Spleen (tissue), 11 donors: ENCODE results near the gene NSG2. TPM values are rescaled to one million over a fixed set of nuclear protein-coding genes. Genes with fewer than 3 reads are reported as not detected.

Experiments
- DNase-seq: peaks from one replicate; pipeline ENCODE4 v3.0.0-alpha.2; 2020
- H3K27ac ChIP-seq, 8 donors: fragments of 200-600 bp; sonication (generic) in 7 of 8; 1 replicate in 4 of 8; 2 replicates in 4 of 8; pipeline versions ENCODE4 v1.5.0 to v1.8.0; 2016 to 2021; ENCODE audit warnings: inconsistent platforms in 4 of 8, mild to moderate bottlenecking in 4 of 8, moderate library complexity in 1 of 8
- H3K27me3 ChIP-seq, 7 donors: fragments of 200-600 bp; sonication (generic) in 6 of 7; replicated peaks in 1 of 7; 1 replicate in 4 of 7; 2 replicates in 3 of 7; pipeline versions ENCODE4 v1.5.0 to v1.8.0; 2016 to 2021; ENCODE audit warnings: inconsistent platforms in 3 of 7, mild to moderate bottlenecking in 1 of 7
- H3K36me3 ChIP-seq, 6 donors: fragments of 200-600 bp; sonication (generic) in 5 of 6; 1 replicate in 4 of 6; 2 replicates in 2 of 6; pipeline versions ENCODE4 v1.5.0 to v1.8.0; 2016 to 2021; ENCODE audit warnings: inconsistent platforms in 2 of 6
- H3K4me1 ChIP-seq, 6 donors: fragments of 200-600 bp; sonication (generic) in 5 of 6; 1 replicate in 3 of 6; 2 replicates in 3 of 6; pipeline versions ENCODE4 v1.5.0 to v1.8.0; 2016 to 2021; ENCODE audit warnings: inconsistent platforms in 3 of 6
- H3K4me3 ChIP-seq, 8 donors: fragments of 200-600 bp; sonication (generic) in 7 of 8; 1 replicate in 4 of 8; 2 replicates in 4 of 8; pipeline versions ENCODE4 v1.5.0 to v1.8.0; 2016 to 2021; ENCODE audit warnings: inconsistent platforms in 4 of 8, mild to moderate bottlenecking in 4 of 8, moderate library complexity in 2 of 8
- H3K9me3 ChIP-seq, 8 donors: fragments of 200-600 bp; sonication (generic) in 7 of 8; 1 replicate in 4 of 8; 2 replicates in 4 of 8; pipeline versions ENCODE4 v1.5.0 to v1.8.0; 2016 to 2021; ENCODE audit warnings: inconsistent platforms in 4 of 8
- POLR2A ChIP-seq, 3 donors: fragments of 450-650 bp; IDR thresholded peaks; one replicate each; pipeline ENCODE4 v1.5.1; 2017; ENCODE audit warnings: antibody characterized with exemption in 3 of 3, mild to moderate bottlenecking in 1 of 3
- POLR2AphosphoS5 ChIP-seq, 3 donors: sonication (generic); formaldehyde crosslinking; IDR thresholded peaks; one replicate each; pipeline ENCODE4 v1.5.1; 2017; ENCODE audit warnings: antibody characterized with exemption in 3 of 3
- WGBS, 5 donors: extraction: QIAGEN DNeasy Blood & Tissue Kit in 3 of 5; methylation state at CpG; one replicate each; pipeline versions ENCODE4 v1.1.5 to v1.1.7; 2013 to 2018; 5-methylcytosine and 5-hydroxymethylcytosine counted together
- intact Hi-C: fragments of 100-400 bp; cut with DNase I; formaldehyde crosslinking; loops from one replicate; pipeline ENCODE4 v1.15.0; 2023; ENCODE audit warnings: low total_unique reads
- polyA plus RNA-seq, 3 donors: library from polyadenylated mRNA; stranded (reverse); fragments of 200-250 nt; gene quantifications; one replicate each; pipeline ENCODE4 v1.2.1, GENCODE V29; 2013
- total RNA-seq, 7 donors: library from RNA; depleted of rRNA in 3 of 7; stranded (reverse); fragments of >200 nt in 3 of 7; fragmentation: NEBNext Ultra II Directional in 4 of 7; extraction: Animal tissue kit (Norgen Biotek cat#: 25700) in 4 of 7; gene quantifications; one replicate each; pipeline versions ENCODE4 v1.1.0 to v1.2.1, GENCODE V29; 2016 to 2021
- TF ChIP-seq, protein P1 (sequence below), 11 experiments: fragments of 200-600 bp in 7 of 11; fragments of 450-650 bp in 4 of 11; sonication (generic) in 4 of 11; IDR thresholded peaks in 8 of 11; conservative IDR thresholded peaks in 3 of 11; 1 replicate in 7 of 11; 2 replicates in 4 of 11; pipeline versions ENCODE4 v1.4.0 to v1.8.0; 2016 to 2021; ENCODE audit warnings: antibody characterized with exemption in 11 of 11, inconsistent platforms in 4 of 11, mild to moderate bottlenecking in 1 of 11
- donor health status: healthy with polysubstance abuse.
- donor health status: DM: no; HTN: no; CAD: no; lungs with moderate emphysema.
- donor health status: DM: no; HTN: no; CAD: no.
- donor health status: Bipolar disorder and iron deficiency.
- donor health status: healthy.
- donor health status: DM: no; HTN: no; CAD: no.
- donor health status: DM: yes; HTN: yes; CAD: no.

Gene NSG2
- total and polyA plus RNA-seq, 10 donors: 0.41 to 0.60 TPM; not detected in 8

- no peak overlapping the region for H3K27ac ChIP-seq
- H3K9me3 ChIP-seq: no peaks in the 10 kb centered on the region
- no peaks in the 10 kb centered on the region for H3K4me1 ChIP-seq
- TF ChIP-seq POLR2A (IDR thresholded peaks at IDR 0.05): no peak
- no peak for TF ChIP-seq POLR2AphosphoS5 (IDR thresholded peaks at IDR 0.05)
- TF ChIP-seq, protein P1, sequence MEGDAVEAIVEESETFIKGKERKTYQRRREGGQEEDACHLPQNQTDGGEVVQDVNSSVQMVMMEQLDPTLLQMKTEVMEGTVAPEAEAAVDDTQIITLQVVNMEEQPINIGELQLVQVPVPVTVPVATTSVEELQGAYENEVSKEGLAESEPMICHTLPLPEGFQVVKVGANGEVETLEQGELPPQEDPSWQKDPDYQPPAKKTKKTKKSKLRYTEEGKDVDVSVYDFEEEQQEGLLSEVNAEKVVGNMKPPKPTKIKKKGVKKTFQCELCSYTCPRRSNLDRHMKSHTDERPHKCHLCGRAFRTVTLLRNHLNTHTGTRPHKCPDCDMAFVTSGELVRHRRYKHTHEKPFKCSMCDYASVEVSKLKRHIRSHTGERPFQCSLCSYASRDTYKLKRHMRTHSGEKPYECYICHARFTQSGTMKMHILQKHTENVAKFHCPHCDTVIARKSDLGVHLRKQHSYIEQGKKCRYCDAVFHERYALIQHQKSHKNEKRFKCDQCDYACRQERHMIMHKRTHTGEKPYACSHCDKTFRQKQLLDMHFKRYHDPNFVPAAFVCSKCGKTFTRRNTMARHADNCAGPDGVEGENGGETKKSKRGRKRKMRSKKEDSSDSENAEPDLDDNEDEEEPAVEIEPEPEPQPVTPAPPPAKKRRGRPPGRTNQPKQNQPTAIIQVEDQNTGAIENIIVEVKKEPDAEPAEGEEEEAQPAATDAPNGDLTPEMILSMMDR (IDR thresholded peaks at IDR 0.05 in 8 of 11, conservative IDR thresholded peaks at IDR 0.05 in 3 of 11): no peak
- no peak overlapping the region for H3K4me3 ChIP-seq
- intact Hi-C loops: no loop called here
- no peak for DNase-seq
- H3K27me3 ChIP-seq: peaks cover 0 to 22% (median 0%) of the 10 kb centered on the region in 7 donors
- 70 to 79% (median 73%) methylated on average over 15 to 17 of the region's 17 CpGs for WGBS, 5 donors
- no peaks in the 10 kb centered on the region for H3K36me3 ChIP-seq
Observed at GRCh38 chr5:174106997-174107655, 61.6 kb downstream of the NSG2 start.

- Histone ChIP-seq H3K4me3 (no peak overlapping the region), H3K27me3 (peaks cover 0 to 22% (median 0%) of the 10 kb centered on the region in 7 donors), H3K36me3 (no peaks in the 10 kb centered on the region), H3K9me3 (no peaks in the 10 kb centered on the region), H3K27ac (no peak overlapping the region), H3K4me1 (no peaks in the 10 kb centered on the region)
- intact Hi-C loops: no loop called here
- 83 to 86% (median 84%) methylated on average over 6 of the region's 6 CpGs for WGBS, 5 donors
- no peak for DNase-seq
- TF ChIP-seq POLR2A (IDR thresholded peaks at IDR 0.05) (no peak), POLR2AphosphoS5 (IDR thresholded peaks at IDR 0.05) (no peak)
- TF ChIP-seq, protein P1 (IDR thresholded peaks at IDR 0.05 in 8 of 11, conservative IDR thresholded peaks at IDR 0.05 in 3 of 11): no peak
Observed at GRCh38 chr5:174108745-174109144, 63.2 kb downstream of the NSG2 start.

- no peak overlapping the region for H3K4me3 ChIP-seq
- no peaks in the 10 kb centered on the region for H3K36me3 ChIP-seq
- intact Hi-C loops: no loop called here
- H3K9me3 ChIP-seq: no peaks in the 10 kb centered on the region
- no peak for DNase-seq
- peaks cover 0 to 23% (median 0%) of the 10 kb centered on the region in 7 donors for H3K27me3 ChIP-seq
- 75 to 88% (median 82%) methylated on average over 10 of the region's 10 CpGs for WGBS, 5 donors
- no peak overlapping the region for H3K27ac ChIP-seq
- no peaks in the 10 kb centered on the region for H3K4me1 ChIP-seq
- TF ChIP-seq POLR2AphosphoS5 (IDR thresholded peaks at IDR 0.05) (no peak), POLR2A (IDR thresholded peaks at IDR 0.05) (no peak)
- TF ChIP-seq, protein P1 (IDR thresholded peaks at IDR 0.05 in 8 of 11, conservative IDR thresholded peaks at IDR 0.05 in 3 of 11): no peak
Observed at GRCh38 chr5:174109698-174110260, 64.3 kb downstream of the NSG2 start.

DNA sequence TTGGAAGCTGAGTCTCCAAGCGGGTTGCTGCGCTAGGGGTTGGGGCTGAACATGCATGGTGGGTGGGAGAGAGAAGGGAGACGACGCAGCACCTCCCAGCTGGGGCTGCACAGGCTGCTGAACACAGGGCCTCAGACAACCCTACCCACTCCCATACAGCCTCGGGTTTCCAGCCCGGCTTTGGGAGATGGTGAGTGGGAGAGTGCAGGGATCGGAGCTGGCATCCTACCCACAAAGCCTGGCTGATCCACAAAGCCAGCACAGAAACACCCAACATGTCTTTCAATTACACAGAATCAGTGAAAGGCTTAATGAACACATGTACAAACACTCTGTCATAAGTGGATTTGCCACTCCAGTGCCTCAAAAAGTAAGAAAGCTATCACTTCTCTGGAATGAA lies 64.8 kb downstream of the NSG2 start:
- intact Hi-C loops: no loop called here

More for the DNA sequence above, 64.8 kb downstream of the NSG2 start:
- 80 to 94% (median 84%) methylated on average over 7 of the region's 7 CpGs for WGBS, 5 donors
- no peak for DNase-seq
- no peak overlapping the region for H3K27ac ChIP-seq
- H3K4me1 ChIP-seq: no peaks in the 10 kb centered on the region
- no peaks in the 10 kb centered on the region for H3K9me3 ChIP-seq
- no peak overlapping the region for H3K4me3 ChIP-seq
- no peaks in the 10 kb centered on the region for H3K36me3 ChIP-seq
- H3K27me3 ChIP-seq: peaks cover 0 to 26% (median 0%) of the 10 kb centered on the region in 7 donors
- TF ChIP-seq POLR2AphosphoS5 (IDR thresholded peaks at IDR 0.05) (no peak), POLR2A (IDR thresholded peaks at IDR 0.05) (no peak)
- TF ChIP-seq, protein P1 (IDR thresholded peaks at IDR 0.05 in 8 of 11, conservative IDR thresholded peaks at IDR 0.05 in 3 of 11): no peak
